Neural cell (in vitro differentiated cells): ENCODE data around the gene GGCX. TPM values are rescaled to one million over a fixed set of nuclear protein-coding genes. Genes with fewer than 3 reads are reported as not detected.

Source experiments
- H2AFZ ChIP-seq: fragments of 200-600, 300-800 bp; sonication (generic), shearing (Covaris generic); 2 replicates; pipeline ENCODE4 v1.6.0; 2014; ENCODE audit warnings: low read depth, mild to moderate bottlenecking, antibody characterized with exemption, low read length, moderate library complexity
- H3F3A ChIP-seq: fragments of 200-600 bp; shearing (Covaris generic); 2 replicates; pipeline ENCODE4 v1.6.1; 2016; ENCODE audit warnings: mild to moderate bottlenecking, moderate library complexity, mixed read lengths, antibody characterized with exemption, low read length; ENCODE audit not compliant: insufficient read depth, poor library complexity, severe bottlenecking
- H3K27ac ChIP-seq: fragments of 200-600, 300-800 bp; sonication (generic), shearing (Covaris generic); 2 replicates; pipeline ENCODE4 v1.5.1; 2014; ENCODE audit warnings: mild to moderate bottlenecking, low read length, moderate library complexity
- H3K27me3 ChIP-seq: fragments of 300-800, 200-600 bp; sonication (generic), shearing (Covaris generic); 2 replicates; pipeline ENCODE4 v1.6.0; 2014; ENCODE audit warnings: mild to moderate bottlenecking, low read depth, low read length, moderate library complexity; ENCODE audit not compliant: insufficient read depth
- H3K36me3 ChIP-seq: fragments of 300-800, 200-600 bp; sonication (generic), shearing (Covaris generic); 2 replicates; pipeline ENCODE4 v1.5.1; 2014; ENCODE audit warnings: mild to moderate bottlenecking, antibody characterized with exemption, low read length, moderate library complexity; ENCODE audit not compliant: insufficient read depth
- H3K4me2 ChIP-seq: fragments of 300-800, 200-600 bp; sonication (generic), shearing (Covaris generic); 2 replicates; pipeline ENCODE4 v1.6.0; 2014; ENCODE audit warnings: mild to moderate bottlenecking, low read length
- H3K4me3 ChIP-seq: fragments of 300-800, 200-600 bp; sonication (generic), shearing (Covaris generic); 2 replicates; pipeline ENCODE4 v1.5.1; 2014; ENCODE audit warnings: mild to moderate bottlenecking, low read length, moderate library complexity
- H3K79me2 ChIP-seq: fragments of 200-600 bp; shearing (Covaris generic); replicated peaks from 2 replicates; pipeline ENCODE4 v1.6.0; 2014; ENCODE audit warnings: mild to moderate bottlenecking, low read length, moderate library complexity; ENCODE audit not compliant: insufficient read depth
- H3K9ac ChIP-seq: fragments of 300-800, 200-600 bp; sonication (generic), shearing (Covaris generic); 2 replicates; pipeline ENCODE4 v1.6.1; 2016; ENCODE audit warnings: mild to moderate bottlenecking, low read length, mixed read lengths
- H3K9me2 ChIP-seq: fragments of 200-600 bp; shearing (Covaris generic); 2 replicates; pipeline ENCODE4 v1.6.1; 2016; ENCODE audit warnings: mild to moderate bottlenecking, low read length, mixed read lengths; ENCODE audit not compliant: insufficient read depth
- H3K9me3 ChIP-seq: fragments of 200-600, 300-800 bp; sonication (generic), shearing (Covaris generic); 2 replicates; pipeline ENCODE4 v1.6.1; 2016; ENCODE audit warnings: mild to moderate bottlenecking, mixed run types, low read length, moderate library complexity, mixed read lengths
- H4K20me1 ChIP-seq: fragments of 200-600 bp; shearing (Covaris generic); 2 replicates; pipeline ENCODE4 v1.6.1; 2016; ENCODE audit warnings: mild to moderate bottlenecking, mixed run types; ENCODE audit not compliant: insufficient read depth
- CTCF ChIP-seq: fragments of 450-650 bp; IDR thresholded peaks from 2 replicates; pipeline ENCODE4 v1.5.1; 2014; ENCODE audit warnings: antibody characterized with exemption, mild to moderate bottlenecking, moderate library complexity; ENCODE audit not compliant: poor library complexity, severe bottlenecking
- EP300 ChIP-seq: fragments of 450-650 bp; conservative IDR thresholded peaks from 2 replicates; pipeline ENCODE4 v1.6.1; 2014; ENCODE audit warnings: antibody characterized with exemption, mild to moderate bottlenecking, moderate library complexity; ENCODE audit not compliant: poor library complexity, severe bottlenecking
- EZH2 ChIP-seq: fragments of 200-600, 300-800 bp; shearing (Covaris generic), sonication (generic); IDR thresholded peaks from 2 replicates; pipeline ENCODE4 v1.6.1; 2014; ENCODE audit warnings: antibody characterized with exemption, low read length, borderline replicate concordance, mild to moderate bottlenecking; ENCODE audit not compliant: insufficient read depth, poor library complexity, severe bottlenecking
- MXI1 ChIP-seq: fragments of 450-650 bp; conservative IDR thresholded peaks from 2 replicates; pipeline ENCODE4 v1.6.1; 2014; ENCODE audit warnings: antibody characterized with exemption, mild to moderate bottlenecking; ENCODE audit not compliant: poor library complexity, severe bottlenecking
- POLR2AphosphoS5 ChIP-seq: IDR thresholded peaks from 2 replicates; pipeline ENCODE4 v1.6.1; 2012
- RAD21 ChIP-seq: fragments of 450-650 bp; conservative IDR thresholded peaks from 2 replicates; pipeline ENCODE4 v1.6.1; 2014; ENCODE audit warnings: antibody characterized with exemption, mild to moderate bottlenecking, moderate library complexity
- REST ChIP-seq: IDR thresholded peaks from 2 replicates; pipeline ENCODE4 v1.6.1; 2012; ENCODE audit warnings: borderline replicate concordance
- SMC3 ChIP-seq: fragments of 450-650 bp; conservative IDR thresholded peaks from 2 replicates; pipeline ENCODE4 v1.6.1; 2014; ENCODE audit warnings: antibody characterized with exemption, mild to moderate bottlenecking, moderate library complexity; ENCODE audit not compliant: poor library complexity
- TAF1 ChIP-seq: IDR thresholded peaks from 2 replicates; pipeline ENCODE4 v1.6.1; 2012; ENCODE audit warnings: low read depth
- polyA plus RNA-seq: library from polyadenylated mRNA; depleted of rRNA; stranded (reverse); fragments of >200 nt; gene quantifications from 2 replicates; pipeline ENCODE4 v1.2.3, GENCODE V29; 2014

Gene GGCX
- polyA plus RNA-seq, 1 donor from 2014 or later, result 41.4 TPM

GRCh38 chr2:85589982-85590791, 28.9 kb upstream of the GGCX start:
- Histone ChIP-seq H3F3A (no peaks in the 10 kb centered on the region), H3K4me3 (no peak overlapping the region), H4K20me1 (no peaks in the 10 kb centered on the region), H3K9me3 (no peaks in the 10 kb centered on the region), H2AFZ (no peak overlapping the region), H3K4me2 (no peak overlapping the region), H3K36me3 (no peaks in the 10 kb centered on the region), H3K9ac (no peak overlapping the region), H3K9me2 (no peaks in the 10 kb centered on the region), H3K27ac (no peak overlapping the region), H3K27me3 (peaks cover 10% of the 10 kb centered on the region), H3K79me2 (no peaks in the 10 kb centered on the region)
- TF ChIP-seq POLR2AphosphoS5 (no peak), SMC3 (no peak), REST (no peak), EP300 (no peak), EZH2 (no peak), CTCF (no peak), RAD21 (no peak), MXI1 (no peak), TAF1 (no peak)

GRCh38 chr2:85589181-85589580, 27.9 kb upstream of the GGCX start:
- Histone ChIP-seq H4K20me1 (no peaks in the 10 kb centered on the region), H3K9me3 (no peaks in the 10 kb centered on the region), H2AFZ (no peak overlapping the region), H3K9ac (no peak overlapping the region), H3K4me3 (no peak overlapping the region), H3K36me3 (no peaks in the 10 kb centered on the region), H3K9me2 (no peaks in the 10 kb centered on the region), H3F3A (no peaks in the 10 kb centered on the region), H3K27me3 (peaks cover 20% of the 10 kb centered on the region), H3K27ac (no peak overlapping the region), H3K4me2 (no peak overlapping the region), H3K79me2 (no peaks in the 10 kb centered on the region)
- TF ChIP-seq TAF1, result no peak
- TF ChIP-seq POLR2AphosphoS5, result no peak
- no peak for TF ChIP-seq EP300
- no peak for TF ChIP-seq EZH2
- TF ChIP-seq RAD21, result no peak
- TF ChIP-seq MXI1, result no peak
- no peak for TF ChIP-seq SMC3
- no peak for TF ChIP-seq REST
- TF ChIP-seq CTCF, result no peak
